Activated naive CD8-positive, alpha-beta T cell treated with anti-CD3 and anti-CD28 coated beads for 36 hours (primary cell): ENCODE data around the gene AQP6. TPM values are rescaled to one million over a fixed set of nuclear protein-coding genes. Genes with fewer than 3 reads are reported as not detected.

Source experiments
- DNase-seq: peaks from one replicate; pipeline ENCODE4 v3.0.0; 2021
- H3K27ac Mint-ChIP-seq: one replicate; pipeline ENCODE4 v1.8.0; 2022; ENCODE audit warnings: mild to moderate bottlenecking, moderate library complexity, mixed read lengths
- H3K27me3 Mint-ChIP-seq: one replicate; pipeline ENCODE4 v1.8.0; 2022; ENCODE audit warnings: mild to moderate bottlenecking, mixed read lengths
- H3K36me3 Mint-ChIP-seq: one replicate; pipeline ENCODE4 v1.8.0; 2021; ENCODE audit warnings: mild to moderate bottlenecking, mixed read lengths
- H3K4me1 Mint-ChIP-seq: one replicate; pipeline ENCODE4 v1.8.0; 2021; ENCODE audit warnings: mixed read lengths
- H3K4me3 Mint-ChIP-seq: one replicate; pipeline ENCODE4 v1.8.0; 2022; ENCODE audit warnings: mild to moderate bottlenecking, moderate library complexity, mixed read lengths
- H3K9me3 Mint-ChIP-seq: one replicate; pipeline ENCODE4 v1.8.0; 2022; ENCODE audit warnings: mixed read lengths
- total RNA-seq, 2 experiments: library from RNA; stranded (reverse); gene quantifications; one replicate each; pipeline ENCODE4 v1.2.3, GENCODE V29; 2021

AQP6 gene
- total RNA-seq, 2 experiments from 2014 or later = not detected

- no peak for DNase-seq
- Mint-ChIP-seq H3K9me3 (no peaks in the 10 kb centered on the region), H3K27ac (no peak overlapping the region), H3K4me3 (no peak overlapping the region), H3K4me1 (peaks cover 15% of the 10 kb centered on the region), H3K36me3 (no peaks in the 10 kb centered on the region), H3K27me3 (peaks cover 12% of the 10 kb centered on the region)
These were observed 22.9 kb upstream of the AQP6 start for GRCh38 chr12:49949866-49950265.

GRCh38 chr12:49950273-49951251 lies 22.2 kb upstream of the AQP6 start, which contains the start of gene AQP2:
Gene AQP2, plus strand, starts transcription at chr12:49950737. Its CDS starts 94 bp downstream, at chr12:49950831.
- no peak within 1 kb of the TSS for H3K27ac Mint-ChIP-seq
- no peak for DNase-seq
- no peaks in the 10 kb centered on the region for H3K9me3 Mint-ChIP-seq
- no peaks in the 10 kb centered on the region for H3K36me3 Mint-ChIP-seq
- no peak within 1 kb of the TSS for H3K4me3 Mint-ChIP-seq
- H3K27me3 Mint-ChIP-seq = peaks cover 14% of the 10 kb centered on the region
- peaks cover 8% of the 10 kb centered on the region for H3K4me1 Mint-ChIP-seq

GRCh38 chr12:49951411-49952240 lies 21.1 kb upstream of the AQP6 start:
- Mint-ChIP-seq H3K4me1 (no peaks in the 10 kb centered on the region), H3K36me3 (no peaks in the 10 kb centered on the region), H3K4me3 (no peak overlapping the region), H3K27ac (no peak overlapping the region), H3K27me3 (peaks cover 22% of the 10 kb centered on the region), H3K9me3 (no peaks in the 10 kb centered on the region)
- no peak for DNase-seq

GRCh38 chr12:49952391-49953055 lies 20.2 kb upstream of the AQP6 start:
- peaks cover 31% of the 10 kb centered on the region for H3K27me3 Mint-ChIP-seq
- no peaks in the 10 kb centered on the region for H3K9me3 Mint-ChIP-seq
- DNase-seq = no peak
- no peaks in the 10 kb centered on the region for H3K4me1 Mint-ChIP-seq
- no peaks in the 10 kb centered on the region for H3K36me3 Mint-ChIP-seq
- no peak overlapping the region for H3K27ac Mint-ChIP-seq
- H3K4me3 Mint-ChIP-seq = no peak overlapping the region

GRCh38 chr12:49953151-49953550 lies 19.6 kb upstream of the AQP6 start:
- H3K4me3 Mint-ChIP-seq = no peak overlapping the region
- peaks cover 37% of the 10 kb centered on the region for H3K27me3 Mint-ChIP-seq
- H3K4me1 Mint-ChIP-seq = no peaks in the 10 kb centered on the region

GRCh38 chr12:49953961-49954846 lies 18.5 kb upstream of the AQP6 start:
- H3K27me3 Mint-ChIP-seq = peaks cover 48% of the 10 kb centered on the region

More at GRCh38 chr12:49953151-49953550, 19.6 kb upstream of the AQP6 start:
- H3K9me3 Mint-ChIP-seq = no peaks in the 10 kb centered on the region
- no peaks in the 10 kb centered on the region for H3K36me3 Mint-ChIP-seq
- DNase-seq = no peak
- no peak overlapping the region for H3K27ac Mint-ChIP-seq

GRCh38 chr12:49954863-49955830 lies 17.6 kb upstream of the AQP6 start:
- no peaks in the 10 kb centered on the region for H3K9me3 Mint-ChIP-seq
- no peak overlapping the region for H3K27ac Mint-ChIP-seq
- DNase-seq = no peak
- no peak overlapping the region for H3K4me3 Mint-ChIP-seq
- no peaks in the 10 kb centered on the region for H3K36me3 Mint-ChIP-seq
- no peaks in the 10 kb centered on the region for H3K4me1 Mint-ChIP-seq
- peaks cover 57% of the 10 kb centered on the region for H3K27me3 Mint-ChIP-seq

More at GRCh38 chr12:49953961-49954846, 18.5 kb upstream of the AQP6 start:
- H3K9me3 Mint-ChIP-seq = no peaks in the 10 kb centered on the region
- H3K4me3 Mint-ChIP-seq = no peak overlapping the region
- H3K4me1 Mint-ChIP-seq = no peaks in the 10 kb centered on the region
- H3K27ac Mint-ChIP-seq = no peak overlapping the region
- no peaks in the 10 kb centered on the region for H3K36me3 Mint-ChIP-seq
- DNase-seq = no peak

GRCh38 chr12:49955899-49956662 lies 16.7 kb upstream of the AQP6 start:
- no peaks in the 10 kb centered on the region for H3K36me3 Mint-ChIP-seq
- H3K27me3 Mint-ChIP-seq = peaks cover 65% of the 10 kb centered on the region
- peaks cover 5% of the 10 kb centered on the region for H3K4me1 Mint-ChIP-seq
- no peaks in the 10 kb centered on the region for H3K9me3 Mint-ChIP-seq
- no peak overlapping the region for H3K4me3 Mint-ChIP-seq
- H3K27ac Mint-ChIP-seq = no peak overlapping the region
- DNase-seq = no peak

GRCh38 chr12:49956663-49957569 lies 15.8 kb upstream of the AQP6 start:
- H3K27ac Mint-ChIP-seq = no peak overlapping the region
- H3K36me3 Mint-ChIP-seq = no peaks in the 10 kb centered on the region
- no peak for DNase-seq
- H3K4me3 Mint-ChIP-seq = no peak overlapping the region
- H3K27me3 Mint-ChIP-seq = peaks cover 66% of the 10 kb centered on the region
- peaks cover 5% of the 10 kb centered on the region for H3K4me1 Mint-ChIP-seq
- no peaks in the 10 kb centered on the region for H3K9me3 Mint-ChIP-seq

GRCh38 chr12:49957570-49957967 lies 15.2 kb upstream of the AQP6 start:
- no peak overlapping the region for H3K4me3 Mint-ChIP-seq
- H3K36me3 Mint-ChIP-seq = no peaks in the 10 kb centered on the region
- peaks cover 5% of the 10 kb centered on the region for H3K4me1 Mint-ChIP-seq
- H3K9me3 Mint-ChIP-seq = no peaks in the 10 kb centered on the region
- H3K27me3 Mint-ChIP-seq = peaks cover 72% of the 10 kb centered on the region
- DNase-seq = no peak
- no peak overlapping the region for H3K27ac Mint-ChIP-seq

- Mint-ChIP-seq H3K4me3 (peak overlapping the region; percentile 0), H3K4me1 (peaks cover 5% of the 10 kb centered on the region), H3K9me3 (no peaks in the 10 kb centered on the region), H3K27ac (no peak overlapping the region), H3K36me3 (no peaks in the 10 kb centered on the region), H3K27me3 (peaks cover 79% of the 10 kb centered on the region)
- DNase-seq = no peak
These were observed 12.9 kb upstream of the AQP6 start for GRCh38 chr12:49959685-49960473.
